Measurements from ENCODE around the gene ZRANB3.

GRCh38 chr2:135279209-135279608 is 251.8 kb downstream of the ZRANB3 start:
- TF ChIP-seq CTCF (IDR thresholded peaks at IDR 0.05) (no peak), POLR2A (IDR thresholded peaks at IDR 0.05) (no peak)

All from heart left ventricle (tissue), 13 donors.